A549 treated with RU486 at 1 μM for 4 hours (cell line): ENCODE measurements around the gene GSX1. TPM values are rescaled to one million over a fixed set of nuclear protein-coding genes. Genes with fewer than 3 reads are reported as not detected.

Experiments used
- total RNA-seq: library from RNA; stranded (reverse); fragments of 200-300 nt; extraction: Qiagen RNA extraction; gene quantifications from 5 replicates; pipeline ENCODE4 v1.2.3, GENCODE V29; 2022; ENCODE audit warnings: low read depth

GSX1 gene
- not detected in 5 replicates for total RNA-seq

DNA sequence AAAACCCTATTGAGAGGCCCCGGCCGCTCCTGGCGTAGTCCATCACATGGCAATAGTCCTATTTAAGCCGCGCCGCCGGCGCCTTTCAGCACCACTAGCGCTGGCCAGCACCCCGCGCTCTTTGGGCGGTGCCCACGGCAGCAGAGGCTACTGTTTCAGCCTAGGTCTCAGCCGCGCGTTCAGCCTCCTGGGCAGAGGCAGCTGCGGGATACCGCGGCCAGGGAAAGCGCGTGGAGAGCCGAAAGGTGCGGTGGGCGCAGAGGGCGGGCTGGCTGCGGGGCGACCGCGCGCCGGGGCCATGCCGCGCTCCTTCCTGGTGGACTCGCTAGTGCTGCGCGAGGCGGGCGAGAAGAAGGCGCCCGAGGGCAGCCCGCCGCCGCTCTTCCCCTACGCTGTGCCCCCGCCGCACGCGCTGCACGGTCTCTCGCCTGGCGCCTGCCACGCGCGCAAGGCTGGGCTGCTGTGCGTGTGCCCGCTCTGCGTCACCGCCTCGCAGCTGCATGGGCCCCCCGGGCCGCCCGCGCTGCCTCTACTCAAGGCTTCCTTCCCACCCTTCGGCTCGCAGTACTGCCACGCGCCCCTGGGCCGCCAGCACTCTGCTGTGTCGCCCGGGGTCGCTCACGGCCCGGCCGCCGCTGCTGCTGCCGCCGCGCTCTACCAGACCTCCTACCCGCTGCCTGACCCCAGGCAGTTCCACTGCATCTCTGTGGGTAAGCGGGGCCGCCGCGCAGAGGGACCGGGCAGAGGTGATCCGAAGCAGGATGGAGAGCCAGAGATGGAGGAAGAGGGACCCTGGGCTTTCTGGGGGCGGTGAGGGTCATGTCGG is at the start of gene GSX1:
GSX1 (plus strand) TSS at position 91 of the 826 bp plus-strand sequence; CDS start at position 299, 208 bp downstream.

Other genes starting within 250 kb of the GSX1 start
- 1.9 to 3.7 TPM (median 3.5 TPM) in 5 replicates for gene LNX2, start 172.0 kb upstream of the GSX1 start, total RNA-seq
- gene POLR1D, start 170.6 kb upstream of the GSX1 start, total RNA-seq = 148 to 192 TPM (median 173 TPM) in 5 replicates
- 0.06 to 0.13 TPM (median 0.12 TPM) in 4 of 5 replicates, not detected in the other for gene PDX1, start 127.5 kb downstream of the GSX1 start, total RNA-seq
- 0.64 to 1.4 TPM (median 0.78 TPM) in 5 replicates for gene CDX2, start 176.8 kb downstream of the GSX1 start, total RNA-seq
- not detected in 5 replicates for gene URAD, start 196.2 kb downstream of the GSX1 start, total RNA-seq